CD4-positive, alpha-beta memory T cell (primary cell): ENCODE results near the gene NPAS2. TPM values are rescaled to one million over a fixed set of nuclear protein-coding genes. Genes with fewer than 3 reads are reported as not detected.

Experiments used
- CTCF ChIA-PET: fragments of 350-600 bp; sonication (Branson Sonifier 250); formaldehyde crosslinking; loops from one replicate; lab custom pipeline; 2021; ENCODE audit warnings: inconsistent platforms; ENCODE audit not compliant: partially characterized antibody; lab: Charles Lee
- POLR2A ChIA-PET: fragments of 350-600 bp; sonication (Branson Sonifier 250); formaldehyde crosslinking; loops from one replicate; lab custom pipeline; 2021; ENCODE audit not compliant: partially characterized antibody; lab: Charles Lee
- DNase-seq, 5 donors: peaks; one replicate each; pipeline versions ENCODE4 v3.0.0 to v3.0.0-alpha.2; 2020 to 2022; ENCODE audit warnings: mixed read lengths in 1 of 5
- H3K27ac ChIP-seq: one replicate; pipeline ENCODE4 v1.7.0; 2013; ENCODE audit warnings: low read depth, low read length
- H3K27me3 ChIP-seq: 2 replicates; pipeline ENCODE4 v1.7.0; 2013; ENCODE audit warnings: mild to moderate bottlenecking, low read length, moderate library complexity; ENCODE audit not compliant: insufficient read depth
- H3K36me3 ChIP-seq: 2 replicates; pipeline ENCODE4 v1.7.0; 2013; ENCODE audit warnings: mild to moderate bottlenecking, low read length, moderate library complexity; ENCODE audit not compliant: insufficient read depth
- H3K4me1 ChIP-seq: 2 replicates; pipeline ENCODE4 v1.7.0; 2013; ENCODE audit warnings: mild to moderate bottlenecking, low read length, moderate library complexity; ENCODE audit not compliant: insufficient read depth
- H3K4me3 ChIP-seq, 2 donors: one replicate each; pipeline ENCODE4 v1.7.0; 2013; ENCODE audit warnings: low read length in 2 of 2, mild to moderate bottlenecking in 1 of 2
- H3K9me3 ChIP-seq, 2 donors: one replicate each; pipeline ENCODE4 v1.7.0; 2013; ENCODE audit warnings: low read length in 2 of 2, control low read depth in 1 of 2; ENCODE audit not compliant: control insufficient read depth in 1 of 2
- H3K27ac Mint-ChIP-seq, 7 donors: one replicate each; pipeline ENCODE4 v1.8.0; 2020 to 2021; ENCODE audit warnings: mixed read lengths in 7 of 7, mild to moderate bottlenecking in 6 of 7, inconsistent platforms in 3 of 7, moderate library complexity in 3 of 7
- H3K27me3 Mint-ChIP-seq, 2 donors: one replicate each; pipeline ENCODE4 v1.8.0; 2020 to 2021; ENCODE audit warnings: mixed read lengths in 2 of 2
- H3K36me3 Mint-ChIP-seq, 2 donors: one replicate each; pipeline ENCODE4 v1.8.0; 2020 to 2021; ENCODE audit warnings: mixed read lengths in 2 of 2, inconsistent platforms in 1 of 2, mild to moderate bottlenecking in 1 of 2
- H3K4me1 Mint-ChIP-seq, 4 donors: one replicate each; pipeline ENCODE4 v1.8.0; 2020 to 2021; ENCODE audit warnings: mixed read lengths in 4 of 4, mild to moderate bottlenecking in 1 of 4
- H3K4me3 Mint-ChIP-seq, 8 donors: one replicate each; pipeline ENCODE4 v1.8.0; 2020 to 2021; ENCODE audit warnings: mixed read lengths in 8 of 8, mild to moderate bottlenecking in 7 of 8, moderate library complexity in 6 of 8, inconsistent platforms in 3 of 8
- H3K9me3 Mint-ChIP-seq, 8 donors: one replicate each; pipeline ENCODE4 v1.8.0; 2020 to 2021; ENCODE audit warnings: mixed read lengths in 8 of 8, mild to moderate bottlenecking in 5 of 8, inconsistent platforms in 3 of 8, moderate library complexity in 1 of 8
- intact Hi-C: fragments of 100-400 bp; cut with micrococcal nuclease; formaldehyde crosslinking; loops from one replicate; pipeline ENCODE4 v1.15.1; 2023
- polyA plus RNA-seq, 2 donors: library from polyadenylated mRNA; unstranded; fragments of 300-500 nt; fragmentation: Illumina TruSeq; gene quantifications; one replicate each; pipeline ENCODE4 v1.2.3, GENCODE V29; 2021
- total RNA-seq, 2 experiments: library from RNA; stranded (reverse); gene quantifications; one replicate each; pipeline ENCODE4 v1.2.3, GENCODE V29; 2021

NPAS2 gene
- total and polyA plus RNA-seq, 4 experiments from 2014 or later: 0.79 to 2.6 (median 2.1) TPM; not detected in 1

- no peak for DNase-seq
- Mint-ChIP-seq H3K4me1 (no peaks in the 10 kb centered on the region), H3K36me3 (no peaks in the 10 kb centered on the region), H3K9me3 (peaks cover 0 to 1% (median 0%) of the 10 kb centered on the region in 8 donors), H3K27me3 (peaks cover 0 to 8% of the 10 kb centered on the region in 2 donors), H3K4me3 (no peak overlapping the region), H3K27ac (no peak overlapping the region)
- H3K36me3 ChIP-seq: no peaks in the 10 kb centered on the region
- H3K9me3 ChIP-seq: no peaks in the 10 kb centered on the region
- H3K27ac ChIP-seq: no peak overlapping the region
- no peaks in the 10 kb centered on the region for H3K27me3 ChIP-seq
- no peaks in the 10 kb centered on the region for H3K4me1 ChIP-seq
- POLR2A ChIA-PET: no interaction called here
- CTCF ChIA-PET: no interaction called here
- no peak overlapping the region for H3K4me3 ChIP-seq
- intact Hi-C loops: no loop called here
Measured at GRCh38 chr2:100780203-100781008, 39.5 kb upstream of the NPAS2 start.

- Mint-ChIP-seq H3K27ac (no peak overlapping the region), H3K27me3 (peaks cover 0 to 8% of the 10 kb centered on the region in 2 donors)
- POLR2A ChIA-PET: no interaction called here
Measured at GRCh38 chr2:100781009-100781325, 39.0 kb upstream of the NPAS2 start.

DNA sequence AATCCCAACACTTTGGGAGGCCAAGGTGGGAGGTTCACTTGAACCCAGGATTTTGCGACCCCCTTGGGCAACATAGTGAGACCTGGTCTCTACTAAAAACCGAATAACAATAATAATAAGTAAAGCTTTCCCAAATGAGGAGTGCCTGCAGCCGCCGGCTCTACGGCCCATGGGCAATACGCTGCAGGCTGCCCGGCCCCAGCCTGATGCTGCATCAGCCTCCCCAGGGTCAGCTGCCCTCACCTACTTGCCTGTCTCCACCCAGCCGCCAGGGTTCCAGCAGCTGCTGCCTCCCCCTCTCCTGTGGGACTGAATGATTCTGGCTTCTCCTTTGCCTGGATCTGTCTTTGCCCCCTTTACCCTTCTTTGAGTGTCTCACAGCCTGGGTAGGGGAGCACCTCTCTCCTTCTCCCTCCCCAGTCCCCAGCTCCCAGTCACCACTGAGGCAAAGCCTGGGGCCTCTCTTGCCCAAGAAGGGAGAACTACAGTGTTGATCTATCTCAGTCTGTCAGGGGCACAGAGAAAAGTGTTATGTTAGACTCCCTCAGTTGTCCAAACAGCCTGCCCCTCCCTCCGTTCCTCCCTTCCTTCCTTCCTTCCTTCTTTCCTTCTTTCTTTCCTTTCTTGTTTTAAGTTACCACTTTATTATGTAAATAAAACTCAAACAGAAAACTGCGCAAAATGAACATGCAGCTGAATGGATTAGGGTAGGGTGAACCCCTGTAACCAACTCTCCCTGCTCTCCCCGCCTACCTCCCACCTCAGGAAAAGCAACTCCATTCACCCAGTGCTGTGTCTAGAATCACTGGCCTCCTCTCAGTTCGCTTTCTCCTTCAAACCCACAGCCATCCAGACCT lies 38.2 kb upstream of the NPAS2 start:
- no peak overlapping the region for H3K27ac Mint-ChIP-seq

More at GRCh38 chr2:100781009-100781325, 39.0 kb upstream of the NPAS2 start:
- CTCF ChIA-PET: no interaction called here
- DNase-seq: no peak
- peaks cover 0 to 1% (median 0%) of the 10 kb centered on the region in 8 donors for H3K9me3 Mint-ChIP-seq
- intact Hi-C loops: no loop called here
- Histone ChIP-seq H3K4me3 (no peak overlapping the region), H3K4me1 (no peaks in the 10 kb centered on the region), H3K27ac (no peak overlapping the region), H3K36me3 (no peaks in the 10 kb centered on the region), H3K27me3 (no peaks in the 10 kb centered on the region), H3K9me3 (no peaks in the 10 kb centered on the region)
- H3K36me3 Mint-ChIP-seq: no peaks in the 10 kb centered on the region
- H3K4me3 Mint-ChIP-seq: no peak overlapping the region
- H3K4me1 Mint-ChIP-seq: no peaks in the 10 kb centered on the region

GRCh38 chr2:100782380-100782878 lies 37.5 kb upstream of the NPAS2 start:
- intact Hi-C loops: no loop called here
- no peaks in the 10 kb centered on the region for H3K27me3 ChIP-seq
- no peaks in the 10 kb centered on the region for H3K4me1 Mint-ChIP-seq
- H3K4me3 Mint-ChIP-seq: no peak overlapping the region
- no peak for DNase-seq
- no peak overlapping the region for H3K4me3 ChIP-seq
- POLR2A ChIA-PET: no interaction called here
- H3K36me3 Mint-ChIP-seq: no peaks in the 10 kb centered on the region
- CTCF ChIA-PET: no interaction called here
- no peak overlapping the region for H3K27ac Mint-ChIP-seq
- H3K9me3 ChIP-seq: no peaks in the 10 kb centered on the region
- H3K9me3 Mint-ChIP-seq: peaks cover 0 to 1% (median 0%) of the 10 kb centered on the region in 8 donors
- H3K36me3 ChIP-seq: no peaks in the 10 kb centered on the region
- no peak overlapping the region for H3K27ac ChIP-seq
- no peaks in the 10 kb centered on the region for H3K4me1 ChIP-seq
- peaks cover 0 to 8% of the 10 kb centered on the region in 2 donors for H3K27me3 Mint-ChIP-seq

More for the DNA sequence above, 38.2 kb upstream of the NPAS2 start:
- Mint-ChIP-seq H3K4me3 (no peak overlapping the region), H3K36me3 (no peaks in the 10 kb centered on the region), H3K9me3 (peaks cover 0 to 1% (median 0%) of the 10 kb centered on the region in 8 donors), H3K4me1 (no peaks in the 10 kb centered on the region), H3K27me3 (peaks cover 0 to 8% of the 10 kb centered on the region in 2 donors)
- ChIA-PET POLR2A (no interaction called here), CTCF (no interaction called here)
- Histone ChIP-seq H3K4me1 (no peaks in the 10 kb centered on the region), H3K9me3 (no peaks in the 10 kb centered on the region), H3K4me3 (no peak overlapping the region), H3K27me3 (no peaks in the 10 kb centered on the region), H3K36me3 (no peaks in the 10 kb centered on the region), H3K27ac (no peak overlapping the region)
- no peak for DNase-seq
- intact Hi-C loops: no loop called here

- no peak overlapping the region for H3K4me3 Mint-ChIP-seq
- H3K27me3 Mint-ChIP-seq: peaks cover 0 to 5% of the 10 kb centered on the region in 2 donors
- Histone ChIP-seq H3K9me3 (no peaks in the 10 kb centered on the region), H3K27ac (no peak overlapping the region), H3K4me1 (no peaks in the 10 kb centered on the region), H3K4me3 (no peak overlapping the region), H3K36me3 (no peaks in the 10 kb centered on the region), H3K27me3 (no peaks in the 10 kb centered on the region)
- CTCF ChIA-PET: no interaction called here
- POLR2A ChIA-PET: no interaction called here
- no peaks in the 10 kb centered on the region for H3K36me3 Mint-ChIP-seq
- H3K9me3 Mint-ChIP-seq: no peaks in the 10 kb centered on the region
- no peak overlapping the region for H3K27ac Mint-ChIP-seq
- no peaks in the 10 kb centered on the region for H3K4me1 Mint-ChIP-seq
- DNase-seq: no peak
- intact Hi-C loops: no loop called here
Measured at GRCh38 chr2:100783987-100784386, 36.0 kb upstream of the NPAS2 start.

DNA sequence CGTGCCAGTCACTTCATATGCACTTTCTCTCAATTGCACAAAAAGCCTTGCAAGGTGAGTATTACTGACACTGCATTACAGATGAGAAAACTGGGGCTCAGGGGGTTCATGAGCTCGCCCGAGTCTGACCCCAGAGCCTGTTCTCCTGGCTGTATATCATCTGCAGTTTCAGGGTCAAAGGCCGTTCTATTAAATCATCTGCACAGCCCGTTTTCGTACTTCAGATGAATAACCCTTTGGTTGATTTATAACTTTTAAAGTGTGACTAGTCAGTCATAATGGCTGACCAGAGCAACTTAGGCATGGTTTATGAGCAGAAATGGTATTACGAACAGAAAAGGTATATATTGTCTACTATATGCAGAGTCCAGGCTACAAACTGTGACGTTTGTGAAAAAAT lies 35.3 kb upstream of the NPAS2 start:
- Mint-ChIP-seq H3K27me3 (peaks cover 0 to 2% of the 10 kb centered on the region in 2 donors), H3K9me3 (no peaks in the 10 kb centered on the region), H3K4me1 (no peaks in the 10 kb centered on the region), H3K27ac (no peak overlapping the region), H3K4me3 (no peak overlapping the region), H3K36me3 (no peaks in the 10 kb centered on the region)
- Histone ChIP-seq H3K4me3 (no peak overlapping the region), H3K27me3 (no peaks in the 10 kb centered on the region), H3K9me3 (no peaks in the 10 kb centered on the region), H3K27ac (no peak overlapping the region), H3K4me1 (no peaks in the 10 kb centered on the region), H3K36me3 (no peaks in the 10 kb centered on the region)
- DNase-seq: no peak
- intact Hi-C loops: no loop called here
- POLR2A ChIA-PET: no interaction called here
- CTCF ChIA-PET: no interaction called here

- Histone ChIP-seq H3K27me3 (no peaks in the 10 kb centered on the region), H3K9me3 (no peaks in the 10 kb centered on the region), H3K4me3 (no peak overlapping the region), H3K27ac (no peak overlapping the region), H3K36me3 (no peaks in the 10 kb centered on the region), H3K4me1 (no peaks in the 10 kb centered on the region)
- Mint-ChIP-seq H3K4me1 (no peaks in the 10 kb centered on the region), H3K27me3 (peaks cover 0 to 2% of the 10 kb centered on the region in 2 donors), H3K36me3 (no peaks in the 10 kb centered on the region), H3K9me3 (no peaks in the 10 kb centered on the region), H3K4me3 (no peak overlapping the region), H3K27ac (no peak overlapping the region)
- ChIA-PET CTCF (no interaction called here), POLR2A (no interaction called here)
- DNase-seq: no peak
- intact Hi-C loops: no loop called here
Measured at GRCh38 chr2:100785626-100786296, 34.2 kb upstream of the NPAS2 start.
